ENCODE results near the gene RRAGA. TPM values are rescaled to one million over a fixed set of nuclear protein-coding genes. Genes with fewer than 3 reads are reported as not detected.
A peak's percentile ranks its signal among the peaks of the same experiment; 100 is the strongest.

Gene RRAGA
- total RNA-seq, 1 donor = 54.6 TPM

- peaks cover 12% of the 10 kb centered on the region for H3K4me1 ChIP-seq (ENCODE audit: insufficient read depth, low read length)
- H3K36me3 ChIP-seq (ENCODE audit: insufficient read depth, low read length) = no peaks in the 10 kb centered on the region
- TF ChIP-seq CTCF (IDR thresholded peaks at IDR 0.05; ENCODE audit: extremely low read depth, low read depth, low read length) = no peak
- H3K27me3 ChIP-seq (ENCODE audit: insufficient read depth, low read length) = no peaks in the 10 kb centered on the region
- no peak overlapping the region for H3K4me2 ChIP-seq (ENCODE audit: insufficient read depth, low read length)
- no peaks in the 10 kb centered on the region for H4K20me1 ChIP-seq (ENCODE audit: insufficient read depth, low read length)
- H2AFZ ChIP-seq (ENCODE audit: low read length) = peak overlapping the region; percentile 47
- peak; percentile 89 for DNase-seq (ENCODE audit: insufficient read length, low spot score, missing footprints)
- no peak overlapping the region for H3K4me3 ChIP-seq (ENCODE audit: insufficient read depth, low read length)
- H3K9me3 ChIP-seq (ENCODE audit: low read depth, low read length) = no peaks in the 10 kb centered on the region
- H3K79me2 ChIP-seq (ENCODE audit: insufficient read depth, low read length) = no peaks in the 10 kb centered on the region
- H3K27ac ChIP-seq (ENCODE audit: low read depth, low read length) = no peak overlapping the region
Measured at GRCh38 chr9:19030899-19031298, 18.3 kb upstream of the RRAGA start.

GRCh38 chr9:19032406-19032805 lies 16.8 kb upstream of the RRAGA start:
- Histone ChIP-seq H3K9me3 (ENCODE audit: low read depth, low read length) (no peaks in the 10 kb centered on the region), H4K20me1 (ENCODE audit: insufficient read depth, low read length) (no peaks in the 10 kb centered on the region), H2AFZ (ENCODE audit: low read length) (no peak overlapping the region), H3K27ac (ENCODE audit: low read depth, low read length) (no peak overlapping the region), H3K36me3 (ENCODE audit: insufficient read depth, low read length) (no peaks in the 10 kb centered on the region), H3K27me3 (ENCODE audit: insufficient read depth, low read length) (no peaks in the 10 kb centered on the region), H3K4me3 (ENCODE audit: insufficient read depth, low read length) (no peak overlapping the region), H3K4me2 (ENCODE audit: insufficient read depth, low read length) (no peak overlapping the region), H3K79me2 (ENCODE audit: insufficient read depth, low read length) (no peaks in the 10 kb centered on the region), H3K4me1 (ENCODE audit: insufficient read depth, low read length) (peaks cover 5% of the 10 kb centered on the region)
- no peak for TF ChIP-seq CTCF (IDR thresholded peaks at IDR 0.05; ENCODE audit: extremely low read depth, low read depth, low read length)
- DNase-seq (ENCODE audit: insufficient read length, low spot score, missing footprints) = no peak

- no peaks in the 10 kb centered on the region for H3K9me3 ChIP-seq (ENCODE audit: low read depth, low read length)
- no peak within 1 kb of the TSS for H2AFZ ChIP-seq (ENCODE audit: low read length)
- no peak for DNase-seq (ENCODE audit: insufficient read length, low spot score, missing footprints)
- H3K4me2 ChIP-seq (ENCODE audit: insufficient read depth, low read length) = no peak within 1 kb of the TSS
- no peaks in the 10 kb centered on the region for H3K36me3 ChIP-seq (ENCODE audit: insufficient read depth, low read length)
- H4K20me1 ChIP-seq (ENCODE audit: insufficient read depth, low read length) = no peaks in the 10 kb centered on the region
- H3K27ac ChIP-seq (ENCODE audit: low read depth, low read length) = no peak within 1 kb of the TSS
- H3K27me3 ChIP-seq (ENCODE audit: insufficient read depth, low read length) = no peaks in the 10 kb centered on the region
- no peak for TF ChIP-seq CTCF (IDR thresholded peaks at IDR 0.05; ENCODE audit: extremely low read depth, low read depth, low read length)
- no peak within 1 kb of the TSS for H3K4me3 ChIP-seq (ENCODE audit: insufficient read depth, low read length)
- peaks cover 5% of the 10 kb centered on the region for H3K4me1 ChIP-seq (ENCODE audit: insufficient read depth, low read length)
- H3K79me2 ChIP-seq (ENCODE audit: insufficient read depth, low read length) = no peaks in the 10 kb centered on the region
Measured at GRCh38 chr9:19033015-19033414, 16.2 kb upstream of the RRAGA start, which contains the start of gene SAXO1. Gene SAXO1, minus strand, starts transcription at chr9:19033209. Its CDS starts 301 bp downstream, at chr9:19032908.

- TF ChIP-seq CTCF (IDR thresholded peaks at IDR 0.05; ENCODE audit: extremely low read depth, low read depth, low read length) = peak; percentile 12
Measured at GRCh38 chr9:19036611-19037010, 12.6 kb upstream of the RRAGA start.

More at GRCh38 chr9:19036611-19037010, 12.6 kb upstream of the RRAGA start:
- Histone ChIP-seq H3K4me3 (ENCODE audit: insufficient read depth, low read length) (no peak overlapping the region), H3K79me2 (ENCODE audit: insufficient read depth, low read length) (no peaks in the 10 kb centered on the region), H3K27me3 (ENCODE audit: insufficient read depth, low read length) (no peaks in the 10 kb centered on the region), H3K4me2 (ENCODE audit: insufficient read depth, low read length) (no peak overlapping the region), H3K36me3 (ENCODE audit: insufficient read depth, low read length) (no peaks in the 10 kb centered on the region), H4K20me1 (ENCODE audit: insufficient read depth, low read length) (no peaks in the 10 kb centered on the region), H2AFZ (ENCODE audit: low read length) (no peak overlapping the region), H3K4me1 (ENCODE audit: insufficient read depth, low read length) (no peaks in the 10 kb centered on the region), H3K9me3 (ENCODE audit: low read depth, low read length) (no peaks in the 10 kb centered on the region), H3K27ac (ENCODE audit: low read depth, low read length) (no peak overlapping the region)
- DNase-seq (ENCODE audit: insufficient read length, low spot score, missing footprints) = no peak

Data from osteoblast (primary cell).